HG03159 (cell line): ENCODE results near the gene NAGLU.

Experiments used
- ATAC-seq: cut with Tn5 transposase; IDR thresholded peaks from one replicate; pipeline ENCODE4 v1.9.1; 2021; ENCODE audit warnings: mild to moderate bottlenecking, moderate library complexity; ENCODE audit not compliant: unreplicated experiment

Gene NAGLU

GRCh38 chr17:42536048-42536371 is at the start of gene NAGLU:
TSS of gene NAGLU (plus strand) at chr17:42536241. CDS start at chr17:42536273, 32 bp downstream.
- ATAC-seq: peak; percentile 85

GRCh38 chr17:42488032-42488431 is 48.0 kb upstream of the NAGLU start:
- ATAC-seq: no peak

GRCh38 chr17:42493319-42493718 is 42.7 kb upstream of the NAGLU start:
- ATAC-seq: no peak

GRCh38 chr17:42494673-42495072 is 41.4 kb upstream of the NAGLU start:
- no peak for ATAC-seq

- ATAC-seq: no peak
Measured at GRCh38 chr17:42498828-42499227, 37.2 kb upstream of the NAGLU start.

- ATAC-seq: no peak
Measured at GRCh38 chr17:42502091-42502490, 34.0 kb upstream of the NAGLU start.

GRCh38 chr17:42502926-42503325 is 33.1 kb upstream of the NAGLU start:
- no peak for ATAC-seq

GRCh38 chr17:42507671-42508070 is 28.4 kb upstream of the NAGLU start:
- ATAC-seq: no peak

- no peak for ATAC-seq
Measured at GRCh38 chr17:42508426-42509165, 27.4 kb upstream of the NAGLU start.

- ATAC-seq: no peak
Measured at GRCh38 chr17:42509409-42509808, 26.6 kb upstream of the NAGLU start.

GRCh38 chr17:42509841-42510240 is 26.2 kb upstream of the NAGLU start:
- ATAC-seq: no peak

GRCh38 chr17:42512246-42512645 is 23.8 kb upstream of the NAGLU start:
- ATAC-seq: no peak

- ATAC-seq: no peak
Measured at GRCh38 chr17:42512733-42513251, 23.2 kb upstream of the NAGLU start.

GRCh38 chr17:42513686-42514085 is 22.4 kb upstream of the NAGLU start:
- no peak for ATAC-seq

- ATAC-seq: no peak
Measured at GRCh38 chr17:42514279-42514678, 21.8 kb upstream of the NAGLU start.

GRCh38 chr17:42514867-42515266 is 21.2 kb upstream of the NAGLU start:
- ATAC-seq: no peak

- ATAC-seq: no peak
Measured at GRCh38 chr17:42517516-42517915, 18.5 kb upstream of the NAGLU start.

- ATAC-seq: no peak
Measured at GRCh38 chr17:42518046-42518754, 17.8 kb upstream of the NAGLU start.

GRCh38 chr17:42518755-42519545 is 17.1 kb upstream of the NAGLU start:
- no peak for ATAC-seq

GRCh38 chr17:42519546-42520491 is 16.2 kb upstream of the NAGLU start:
- ATAC-seq: no peak
